ENCODE results near the gene BCL3. TPM values are rescaled to one million over a fixed set of nuclear protein-coding genes. Genes with fewer than 3 reads are reported as not detected.

Gene BCL3
- total and polyA plus RNA-seq, 10 of the 15 experiments (the other 5 are each of a cell fraction or from before 2014, with no cell fraction given): 0.55 to 22.7 (median 3.6) TPM

GRCh38 chr19:44717603-44718002 lies 30.9 kb upstream of the BCL3 start:
- no peaks in the 10 kb centered on the region for H3K79me2 ChIP-seq (ENCODE audit: control insufficient read depth, insufficient read depth, low read length)
- ChIA-PET CTCF (interaction anchor here (0.6 to 16.8 kb wide), 5 partner anchors 26 to 55 kb away, joined by 3 to 513 read pairs (median 3); partner anchors contain the start of gene CEACAM19), POLR2A (no interaction called here), RAD21 (ENCODE audit: unreplicated experiment) (interaction anchor here (0.7 to 1.3 kb wide), 3 partner anchors 22 to 63 kb away, joined by 3 read pairs; no protein-coding TSS in a partner anchor), SMC1A (ENCODE audit: uncharacterized antibody, unreplicated experiment) (interaction anchor here (0.7 to 1.5 kb wide), 2 partner anchors 11 to 53 kb away, joined by 3 to 5 read pairs; no protein-coding TSS in a partner anchor)
- H4K20me1 ChIP-seq (ENCODE audit: control insufficient read depth, insufficient read depth): no peaks in the 10 kb centered on the region
- no peaks in the 10 kb centered on the region for H3K27me3 ChIP-seq (replicated peaks in 1 of 2; ENCODE audit: control insufficient read depth in 2 of 2, insufficient read depth in 2 of 2, low read length in 1 of 2)
- peaks cover 28% of the 10 kb centered on the region for H3K4me1 ChIP-seq (ENCODE audit: control insufficient read depth, insufficient read depth, low read length)
- no peak overlapping the region for H3K9ac ChIP-seq (ENCODE audit: control insufficient read depth, insufficient read depth, low read length)
- no peak overlapping the region for H3K4me3 ChIP-seq
- in situ Hi-C loops (cut with MboI) (no loop called here), intact Hi-C loops (cut with micrococcal nuclease; ENCODE audit: unreplicated experiment) (no loop called here)
- DNase-seq (ENCODE audit: low read depth, low spot score): no peak
- TF ChIP-seq MEF2B (IDR thresholded peaks at IDR 0.05; ENCODE audit: partially characterized antibody, poor library complexity, severe bottlenecking): no peak
- TF ChIP-seq RELA (IDR thresholded peaks at IDR 0.05; ENCODE audit: borderline replicate concordance, partially characterized antibody): no peak
- no peak for TF ChIP-seq NFIC (IDR thresholded peaks at IDR 0.05; ENCODE audit: low read depth, low read length)
- no peak for TF ChIP-seq NR2C1 (IDR thresholded peaks at IDR 0.05)
- no peak for TF ChIP-seq HDGF (IDR thresholded peaks at IDR 0.05)
- TF ChIP-seq GABPA (IDR thresholded peaks at IDR 0.05; ENCODE audit: low read depth): no peak
- 93% methylated on average over 6 of the region's 6 CpGs for WGBS (ENCODE audit: insufficient coverage, insufficient replicate concordance, low lambda C conversion rate, missing lambda C conversion rate)
- H2AFZ ChIP-seq (ENCODE audit: control insufficient read depth, low read depth, low read length): no peak overlapping the region
- no TSS peak for BruUV-seq (replicated peaks)
- no peak overlapping the region for H3K4me2 ChIP-seq (ENCODE audit: control insufficient read depth, insufficient read depth)
- ATAC-seq: no peak
- no peak overlapping the region for H3K27ac ChIP-seq (ENCODE audit: control insufficient read depth, insufficient read depth)
- no peak for FAIRE-seq
- peaks cover 10% of the 10 kb centered on the region; the same call in 2 of the 3 replicates for H3K9me3 ChIP-seq (replicated peaks; ENCODE audit: control insufficient read depth, insufficient read depth, low read length)
- no peaks in the 10 kb centered on the region for H3K36me3 ChIP-seq (ENCODE audit: control insufficient read depth in 2 of 2, insufficient read depth in 2 of 2, low read length in 1 of 2)
